H1 (cell line): ENCODE measurements around the gene RHOBTB3.

Source experiments
- ATF3 ChIP-seq: IDR thresholded peaks from 2 replicates; pipeline ENCODE4 v1.6.1; 2011; ENCODE audit warnings: low read depth, mild to moderate bottlenecking, low read length; ENCODE audit not compliant: insufficient read depth
- CHD2 ChIP-seq: IDR thresholded peaks from 2 replicates; pipeline ENCODE4 v1.6.1; 2012; ENCODE audit warnings: low read length, improper control_type of control experiment
- CTCF ChIP-seq, 3 experiments: IDR thresholded peaks; 1 replicate in 2 of 3; 2 replicates in 1 of 3; pipeline versions ENCODE4 v1.5.1 to v1.6.1; 2011; ENCODE audit warnings: low read length in 3 of 3, mild to moderate bottlenecking in 3 of 3, inconsistent platforms in 2 of 3, low read depth in 1 of 3, moderate library complexity in 1 of 3; ENCODE audit not compliant: insufficient read depth in 1 of 3; ENCODE audit errors: control extremely low read depth in 1 of 3
- HDAC2 ChIP-seq, 2 experiments: fragments of 300-600 bp in 1 of 2; sonication (generic) in 1 of 2; IDR thresholded peaks; 2 replicates each; pipeline ENCODE4 v1.6.1; 2011 to 2012; ENCODE audit warnings: low read depth in 2 of 2, low read length in 2 of 2, mild to moderate bottlenecking in 2 of 2, moderate library complexity in 2 of 2, borderline replicate concordance in 1 of 2, inconsistent platforms in 1 of 2
- JUND ChIP-seq: IDR thresholded peaks from 2 replicates; pipeline ENCODE4 v1.6.1; 2011; ENCODE audit warnings: mild to moderate bottlenecking, improper control_type of control experiment, low read length
- MAFK ChIP-seq: IDR thresholded peaks from 2 replicates; pipeline ENCODE4 v1.6.1; 2012; ENCODE audit warnings: low read depth, mild to moderate bottlenecking, improper control_type of control experiment, low read length
- POLR2A ChIP-seq, 2 experiments: IDR thresholded peaks; 1 replicate in 1 of 2; 2 replicates in 1 of 2; pipeline ENCODE4 v1.6.1; 2011; ENCODE audit warnings: low read depth in 2 of 2, low read length in 2 of 2, mild to moderate bottlenecking in 2 of 2; ENCODE audit errors: control extremely low read depth in 1 of 2
- POLR2AphosphoS5 ChIP-seq: IDR thresholded peaks from 2 replicates; pipeline ENCODE4 v1.6.1; 2011; ENCODE audit warnings: low read depth, low read length

- TF ChIP-seq HDAC2 (IDR thresholded peaks at IDR 0.05; ENCODE audit: borderline replicate concordance in 1 of 2, low read depth in 2 of 2, low read length in 2 of 2) (no peak), POLR2A (IDR thresholded peaks at IDR 0.05; ENCODE audit: control extremely low read depth in 1 of 2, low read depth in 2 of 2, low read length in 2 of 2) (no peak), MAFK (no peak), CTCF (IDR thresholded peaks at IDR 0.05; ENCODE audit: control extremely low read depth in 1 of 3, insufficient read depth in 1 of 3, low read depth in 1 of 3, low read length in 3 of 3) (no peak), JUND (no peak), POLR2AphosphoS5 (no peak), ATF3 (no peak), CHD2 (no peak)
Observed at GRCh38 chr5:95832664-95833063, 101.5 kb downstream of the RHOBTB3 start.
